Measurements from ENCODE around the gene PHLDB3. TPM values are rescaled to one million over a fixed set of nuclear protein-coding genes. Genes with fewer than 3 reads are reported as not detected.

Gene PHLDB3
- polyA plus RNA-seq (2011; rRNA removed) (4.4 and 5.5 TPM in 2 replicates), polyA plus RNA-seq (2017; fragmentation: RNase III; extraction: RNeasy Plus Mini Kit Qiagen cat#74134 plus additional on column Dnase treatment) (10.1 to 12.0 TPM (median 12.0 TPM) in 3 replicates), polyA minus RNA-seq (2011; rRNA and poly(A)+ RNA removed) (2.3 and 3.5 TPM in 2 replicates)
- 9.8 and 10.9 TPM in 2 replicates for polyA plus RNA-seq (2012; cell fraction: cytosol; rRNA removed)
- 16.5 and 16.6 TPM in 2 replicates for polyA plus RNA-seq (2012; cell fraction: nucleus; rRNA removed)

DNA sequence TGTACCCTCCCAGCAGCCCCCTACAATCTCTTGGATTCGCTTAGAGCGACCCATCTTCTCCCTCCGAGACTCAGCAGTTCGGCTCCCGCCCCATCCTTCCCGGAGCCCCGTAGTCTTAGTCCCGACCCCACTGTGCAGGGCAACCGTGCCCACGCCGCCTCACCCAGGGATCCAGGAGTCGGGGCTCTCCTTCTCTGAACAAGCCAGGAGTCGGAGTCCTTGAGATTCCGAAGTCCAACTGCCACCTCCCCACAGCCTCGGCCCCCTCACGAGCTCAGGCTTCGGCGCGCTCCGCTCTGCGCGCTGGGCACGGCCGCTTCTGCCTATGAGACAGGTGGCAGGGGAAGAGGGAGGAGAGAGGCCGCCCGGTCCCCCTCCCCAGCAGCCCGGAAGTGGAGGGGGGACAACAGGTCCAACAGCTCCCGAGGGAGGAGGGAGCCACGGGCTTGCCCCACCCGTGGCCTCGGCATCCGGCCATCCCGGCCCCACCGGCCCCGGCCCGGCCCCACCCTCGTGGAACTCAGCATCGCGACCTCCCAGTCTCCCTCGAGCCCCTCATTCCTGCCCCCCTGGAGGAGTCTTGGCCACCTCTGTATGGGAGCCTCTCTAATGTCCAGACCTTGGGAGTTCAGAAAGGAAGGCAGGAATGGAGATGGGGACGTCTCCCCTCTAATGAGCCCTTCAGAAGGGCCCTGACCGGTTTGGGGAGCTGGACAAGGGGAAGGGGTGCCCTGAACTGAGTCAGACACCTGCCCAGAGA, at the start of gene PHLDB3:
Gene PHLDB3, minus strand, starts transcription at position 321 of the 760 bp plus-strand sequence. CDS start 628 bp downstream, outside the sequence.
- DNase-seq (ENCODE audit: low read depth in 1 of 2, low spot score in 1 of 2): no peak
- Histone ChIP-seq H3K4me1 (peaks cover 5% of the 10 kb centered on the region; the same call in 2 of the 3 replicates), H3K9me3 (no peaks in the 10 kb centered on the region), H3K27ac (peak within 1 kb of the TSS; percentile 76 to 93), H3K4me2 (peak within 1 kb of the TSS; percentile 84), H3K4me3 (peak within 1 kb of the TSS; percentile 68)
- TF ChIP-seq, protein P1, sequence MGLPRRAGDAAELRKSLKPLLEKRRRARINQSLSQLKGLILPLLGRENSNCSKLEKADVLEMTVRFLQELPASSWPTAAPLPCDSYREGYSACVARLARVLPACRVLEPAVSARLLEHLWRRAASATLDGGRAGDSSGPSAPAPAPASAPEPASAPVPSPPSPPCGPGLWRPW (IDR thresholded peaks at IDR 0.05): no peak
- TF ChIP-seq RNF2 (IDR thresholded peaks at IDR 0.05; ENCODE audit: borderline replicate concordance, low read depth) (0 out of 2 replicates have a peak, but pooled peaks have one; percentile 41), RAD21 (conservative IDR thresholded peaks at IDR 0.05 in 1 of 2, IDR thresholded peaks at IDR 0.05 in 1 of 2) (0 out of 5 replicates have a peak, but pooled peaks of 1 of the 2 experiments have one; percentile 2), TP53 (CRISPR knock-in tag; IDR thresholded peaks at IDR 0.05) (no peak), KDM5A (IDR thresholded peaks at IDR 0.05) (no peak), GATA3 (IDR thresholded peaks at IDR 0.05; ENCODE audit: borderline replicate concordance) (no peak), MAZ (IDR thresholded peaks at IDR 0.05; ENCODE audit: borderline replicate concordance, low read depth, low read length) (no peak), ZC3H11A (IDR thresholded peaks at IDR 0.05) (no peak)
- TF ChIP-seq, protein P2, sequence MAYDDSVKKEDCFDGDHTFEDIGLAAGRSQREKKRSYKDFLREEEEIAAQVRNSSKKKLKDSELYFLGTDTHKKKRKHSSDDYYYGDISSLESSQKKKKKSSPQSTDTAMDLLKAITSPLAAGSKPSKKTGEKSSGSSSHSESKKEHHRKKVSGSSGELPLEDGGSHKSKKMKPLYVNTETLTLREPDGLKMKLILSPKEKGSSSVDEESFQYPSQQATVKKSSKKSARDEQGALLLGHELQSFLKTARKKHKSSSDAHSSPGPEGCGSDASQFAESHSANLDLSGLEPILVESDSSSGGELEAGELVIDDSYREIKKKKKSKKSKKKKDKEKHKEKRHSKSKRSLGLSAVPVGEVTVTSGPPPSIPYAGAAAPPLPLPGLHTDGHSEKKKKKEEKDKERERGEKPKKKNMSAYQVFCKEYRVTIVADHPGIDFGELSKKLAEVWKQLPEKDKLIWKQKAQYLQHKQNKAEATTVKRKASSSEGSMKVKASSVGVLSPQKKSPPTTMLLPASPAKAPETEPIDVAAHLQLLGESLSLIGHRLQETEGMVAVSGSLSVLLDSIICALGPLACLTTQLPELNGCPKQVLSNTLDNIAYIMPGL (CRISPR knock-in tag; IDR thresholded peaks at IDR 0.05; ENCODE audit: borderline replicate concordance): no peak
- TF ChIP-seq, protein P3, sequence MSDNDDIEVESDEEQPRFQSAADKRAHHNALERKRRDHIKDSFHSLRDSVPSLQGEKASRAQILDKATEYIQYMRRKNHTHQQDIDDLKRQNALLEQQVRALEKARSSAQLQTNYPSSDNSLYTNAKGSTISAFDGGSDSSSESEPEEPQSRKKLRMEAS (IDR thresholded peaks at IDR 0.05): no peak
- TF ChIP-seq, protein P4, sequence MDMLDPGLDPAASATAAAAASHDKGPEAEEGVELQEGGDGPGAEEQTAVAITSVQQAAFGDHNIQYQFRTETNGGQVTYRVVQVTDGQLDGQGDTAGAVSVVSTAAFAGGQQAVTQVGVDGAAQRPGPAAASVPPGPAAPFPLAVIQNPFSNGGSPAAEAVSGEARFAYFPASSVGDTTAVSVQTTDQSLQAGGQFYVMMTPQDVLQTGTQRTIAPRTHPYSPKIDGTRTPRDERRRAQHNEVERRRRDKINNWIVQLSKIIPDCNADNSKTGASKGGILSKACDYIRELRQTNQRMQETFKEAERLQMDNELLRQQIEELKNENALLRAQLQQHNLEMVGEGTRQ (IDR thresholded peaks at IDR 0.05): no peak
- CTCF ChIA-PET: interaction anchor here (0.8 to 8.9 kb wide), 17 partner anchors 9 to 72 kb away, joined by 3 to 85 read pairs (median 5); partner anchors contain the start of gene ZNF575
- 15% methylated on average over 18 of the region's 42 CpGs for WGBS (ENCODE audit: missing lambda C conversion rate)
- FAIRE-seq: no peak
- POLR2A ChIA-PET: interaction anchor here (1.0 to 1.9 kb wide), 8 partner anchors 13 to 91 kb away, joined by 3 to 11 read pairs (median 4); partner anchors contain the start of genes IRGQ and ZNF575
- ATAC-seq: peak; percentile 68 to 78

DNA sequence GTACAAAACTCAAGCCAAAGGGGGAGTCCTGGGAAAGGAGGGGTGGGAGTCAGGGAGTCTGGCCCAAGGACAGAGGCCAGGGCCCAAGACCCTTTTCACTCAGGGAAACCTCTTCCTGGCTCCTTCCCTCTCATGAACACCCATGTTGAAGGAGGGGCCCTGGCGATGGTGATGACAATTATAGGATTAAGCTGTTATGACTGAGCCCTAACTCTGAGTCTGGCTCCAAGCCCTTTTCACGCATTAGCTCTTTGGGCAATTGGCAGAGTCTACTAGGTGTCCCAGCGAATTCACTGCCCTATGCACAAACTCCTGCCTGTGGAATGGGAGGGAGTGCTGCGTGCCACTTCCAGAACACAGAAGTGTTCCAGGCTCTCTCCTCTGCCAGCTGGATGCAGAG, 49.1 kb upstream of the PHLDB3 start:
- H3K4me1 ChIP-seq: no peaks in the 10 kb centered on the region
- ATAC-seq: no peak
- no peak overlapping the region for H3K4me3 ChIP-seq
- H3K27ac ChIP-seq: no peak overlapping the region
- 91% methylated on average over 4 of the region's 4 CpGs for WGBS (ENCODE audit: missing lambda C conversion rate)
- H3K4me2 ChIP-seq: no peak overlapping the region
- POLR2A ChIA-PET: no interaction called here
- no peak for TF ChIP-seq EHF (CRISPR knock-in tag; IDR thresholded peaks at IDR 0.05)
- DNase-seq (ENCODE audit: low read depth in 1 of 2, low spot score in 1 of 2): no peak
- CTCF ChIA-PET: interaction anchor here (0.5 to 8.9 kb wide), 14 partner anchors 15 to 493 kb away, joined by 3 to 167 read pairs (median 10); partner anchors contain the start of genes IRGQ, PINLYP, XRCC1 and ZNF575
- FAIRE-seq: no peak
- H3K9me3 ChIP-seq: no peaks in the 10 kb centered on the region

DNA sequence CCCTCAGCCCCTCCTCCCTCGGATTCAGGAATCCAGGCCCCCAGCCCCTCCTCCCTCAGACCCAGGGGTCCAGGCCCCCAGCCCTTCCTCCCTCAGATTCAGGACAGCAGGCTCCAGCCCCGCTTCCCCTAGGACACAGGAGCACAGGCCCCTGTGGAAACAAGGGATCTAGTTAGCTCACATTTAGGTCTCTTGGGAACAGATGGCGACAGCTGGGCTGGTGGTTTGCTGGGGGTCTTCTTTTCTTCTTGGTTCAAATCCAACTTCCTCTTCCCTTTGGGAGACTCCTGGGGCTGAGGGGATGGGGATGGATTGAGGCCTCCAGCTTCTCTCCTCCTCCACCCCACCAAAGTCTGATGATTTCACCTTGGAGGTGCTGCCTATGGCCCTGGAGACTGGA, 48.1 kb upstream of the PHLDB3 start:
- POLR2A ChIA-PET: no interaction called here
- FAIRE-seq (no peak), ATAC-seq (no peak), DNase-seq (ENCODE audit: low read depth in 1 of 2, low spot score in 1 of 2) (no peak)
- Histone ChIP-seq H3K4me1 (no peaks in the 10 kb centered on the region), H3K4me3 (no peak overlapping the region), H3K4me2 (no peak overlapping the region), H3K9me3 (no peaks in the 10 kb centered on the region), H3K27ac (no peak overlapping the region)
- TF ChIP-seq EHF (CRISPR knock-in tag; IDR thresholded peaks at IDR 0.05): no peak
- no peak for TF ChIP-seq POLR2A (IDR thresholded peaks at IDR 0.05; ENCODE audit: low read length)
- no peak for TF ChIP-seq NFE2L2 (conservative IDR thresholded peaks at IDR 0.05; ENCODE audit: low read length)
- TF ChIP-seq EHMT2 (IDR thresholded peaks at IDR 0.05; ENCODE audit: low read depth): no peak
- WGBS (ENCODE audit: missing lambda C conversion rate): 94% methylated on average over 2 of the region's 3 CpGs
- CTCF ChIA-PET: interaction anchor here (1.8 to 8.9 kb wide), 3 partner anchors 8 to 42 kb away, joined by 5 to 167 read pairs (median 44); partner anchors contain the start of genes IRGQ, ZNF575 and ZNF576
